OCI-LY7 (cell line): Measurements from ENCODE around the gene SVOPL. TPM values are rescaled to one million over a fixed set of nuclear protein-coding genes. Genes with fewer than 3 reads are reported as not detected.

ENCODE experiments used
- BruUV-seq: library from RNA; stranded (reverse); fragments of 400-500 nt; replicated peaks from 2 replicates; lab custom pipeline; 2021; lab: Mats Ljungman, UMichigan
- CTCF ChIA-PET: fragments of 300-600 bp; sonication (Branson Sonifier 250); formaldehyde crosslinking; loops from one replicate; lab custom pipeline; 2022; ENCODE audit warnings: antibody characterized with exemption; ENCODE audit not compliant: unreplicated experiment; lab: Charles Lee
- POLR2A ChIA-PET: fragments of 300-600 bp; sonication (Branson Sonifier 250); formaldehyde crosslinking; loops from one replicate; lab custom pipeline; 2022; ENCODE audit warnings: antibody characterized with exemption; lab: Charles Lee
- DNase-seq: peaks from one replicate; pipeline ENCODE4 v3.0.0-alpha.2; 2015; ENCODE audit warnings: low spot score
- H2AFZ ChIP-seq: fragments of 200-600 bp; sonication (generic), shearing (Covaris generic); 2 replicates; pipeline ENCODE4 v1.6.1; 2014; ENCODE audit warnings: mild to moderate bottlenecking, antibody characterized with exemption, low read length, moderate library complexity
- H3K27ac ChIP-seq: fragments of 200-600 bp; sonication (generic); 2 replicates; pipeline ENCODE4 v1.5.1; 2014; ENCODE audit warnings: mixed run types, low read depth, mild to moderate bottlenecking, moderate library complexity, low read length, inconsistent platforms; ENCODE audit not compliant: poor library complexity, severe bottlenecking
- H3K36me3 ChIP-seq: fragments of 200-600 bp; sonication (generic); 2 replicates; pipeline ENCODE4 v1.6.1; 2014; ENCODE audit warnings: mild to moderate bottlenecking, antibody characterized with exemption, low read length, moderate library complexity, mixed read lengths; ENCODE audit not compliant: insufficient read depth
- H3K4me1 ChIP-seq: fragments of 200-600 bp; sonication (generic); 2 replicates; pipeline ENCODE4 v1.5.1; 2014; ENCODE audit warnings: mild to moderate bottlenecking, low read length; ENCODE audit not compliant: insufficient read depth, poor library complexity, severe bottlenecking
- H3K4me2 ChIP-seq: fragments of 200-600 bp; sonication (generic); 2 replicates; pipeline ENCODE4 v1.6.1; 2014; ENCODE audit warnings: mild to moderate bottlenecking, low read length
- H3K4me3 ChIP-seq: fragments of 200-600 bp; sonication (generic); 2 replicates; pipeline ENCODE4 v1.5.1; 2014; ENCODE audit warnings: mild to moderate bottlenecking, low read depth, low read length; ENCODE audit not compliant: poor library complexity, severe bottlenecking
- H3K79me2 ChIP-seq: fragments of 200-600 bp; sonication (generic); 2 replicates; pipeline ENCODE4 v1.6.1; 2016; ENCODE audit warnings: low read depth, mild to moderate bottlenecking, low read length, moderate library complexity, mixed read lengths; ENCODE audit not compliant: insufficient read depth
- H3K9me2 ChIP-seq: fragments of 200-600 bp; sonication (generic); 2 replicates; pipeline ENCODE4 v1.6.1; 2016; ENCODE audit warnings: mild to moderate bottlenecking, low read length, mixed read lengths; ENCODE audit not compliant: insufficient read depth
- H3K9me3 ChIP-seq: fragments of 200-600 bp; sonication (generic); 2 replicates; pipeline ENCODE4 v1.6.1; 2014; ENCODE audit warnings: mild to moderate bottlenecking, mixed run types, low read length, mixed read lengths
- H4K20me1 ChIP-seq: fragments of 200-600 bp; sonication (generic); 2 replicates; pipeline ENCODE4 v1.6.1; 2014; ENCODE audit warnings: mild to moderate bottlenecking, antibody characterized with exemption, low read length, moderate library complexity, mixed read lengths; ENCODE audit not compliant: insufficient read depth
- EZH2phosphoT487 ChIP-seq: fragments of 200-600 bp; sonication (generic); IDR thresholded peaks from 2 replicates; pipeline ENCODE4 v1.6.1; 2018; ENCODE audit warnings: low read depth, borderline replicate concordance, mild to moderate bottlenecking, mixed run types, antibody characterized with exemption, low read length, moderate library complexity, mixed read lengths
- intact Hi-C: fragments of 100-400 bp; cut with micrococcal nuclease; formaldehyde crosslinking; loops from one replicate; pipeline ENCODE4 v1.10.0; 2022; ENCODE audit not compliant: unreplicated experiment
- total RNA-seq, 2 experiments: library from RNA; depleted of rRNA in 1 of 2; stranded (reverse); fragments of >200 nt in 1 of 2; shearing (Covaris generic) in 1 of 2; gene quantifications; 2 replicates each; pipeline ENCODE4 v1.2.3, GENCODE V29; 2014 to 2022
- TF ChIP-seq, protein P1 (sequence below): fragments of 200-600 bp; sonication (generic); conservative IDR thresholded peaks from 2 replicates; pipeline ENCODE4 v1.5.1; 2014; ENCODE audit warnings: mild to moderate bottlenecking, antibody characterized with exemption, low read length, moderate library complexity, mixed read lengths

The SVOPL gene
- total RNA-seq, 2 experiments from 2014 or later: not detected

DNA sequence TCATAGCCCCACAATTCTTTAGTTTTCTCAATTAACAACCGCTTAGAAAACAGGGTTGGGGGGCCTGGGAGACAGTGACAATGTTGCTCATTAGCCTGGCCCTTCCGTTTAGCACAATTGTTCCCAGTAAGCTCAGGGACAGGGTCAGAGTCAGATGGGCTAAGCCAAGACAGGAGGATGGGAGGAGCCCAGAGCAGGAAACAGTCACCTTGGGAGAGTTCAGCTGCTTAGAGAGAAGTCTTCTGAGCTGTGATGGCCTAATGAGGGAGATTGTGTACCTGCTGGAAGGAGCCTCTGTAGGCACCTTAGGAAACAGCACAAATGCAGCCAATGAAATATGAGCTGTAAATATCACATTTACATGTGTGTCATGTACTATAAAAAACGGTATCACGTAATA is 35.9 kb downstream of the SVOPL start:
- Histone ChIP-seq H3K79me2 (no peaks in the 10 kb centered on the region), H2AFZ (no peak overlapping the region), H3K9me2 (no peaks in the 10 kb centered on the region), H3K36me3 (no peaks in the 10 kb centered on the region), H3K4me2 (no peak overlapping the region), H3K27ac (no peak overlapping the region), H3K4me3 (no peak overlapping the region), H3K4me1 (no peaks in the 10 kb centered on the region), H3K9me3 (no peaks in the 10 kb centered on the region), H4K20me1 (no peaks in the 10 kb centered on the region)
- TF ChIP-seq, protein P1, sequence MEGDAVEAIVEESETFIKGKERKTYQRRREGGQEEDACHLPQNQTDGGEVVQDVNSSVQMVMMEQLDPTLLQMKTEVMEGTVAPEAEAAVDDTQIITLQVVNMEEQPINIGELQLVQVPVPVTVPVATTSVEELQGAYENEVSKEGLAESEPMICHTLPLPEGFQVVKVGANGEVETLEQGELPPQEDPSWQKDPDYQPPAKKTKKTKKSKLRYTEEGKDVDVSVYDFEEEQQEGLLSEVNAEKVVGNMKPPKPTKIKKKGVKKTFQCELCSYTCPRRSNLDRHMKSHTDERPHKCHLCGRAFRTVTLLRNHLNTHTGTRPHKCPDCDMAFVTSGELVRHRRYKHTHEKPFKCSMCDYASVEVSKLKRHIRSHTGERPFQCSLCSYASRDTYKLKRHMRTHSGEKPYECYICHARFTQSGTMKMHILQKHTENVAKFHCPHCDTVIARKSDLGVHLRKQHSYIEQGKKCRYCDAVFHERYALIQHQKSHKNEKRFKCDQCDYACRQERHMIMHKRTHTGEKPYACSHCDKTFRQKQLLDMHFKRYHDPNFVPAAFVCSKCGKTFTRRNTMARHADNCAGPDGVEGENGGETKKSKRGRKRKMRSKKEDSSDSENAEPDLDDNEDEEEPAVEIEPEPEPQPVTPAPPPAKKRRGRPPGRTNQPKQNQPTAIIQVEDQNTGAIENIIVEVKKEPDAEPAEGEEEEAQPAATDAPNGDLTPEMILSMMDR: no peak
- no peak for TF ChIP-seq EZH2phosphoT487
- BruUV-seq: no TSS peak
- ChIA-PET POLR2A (interaction anchor here (0.5 kb wide), 1 partner anchor 231 kb away, joined by 5 read pairs; no protein-coding TSS in a partner anchor), CTCF (no interaction called here)
- intact Hi-C loops: no loop called here
- DNase-seq: no peak

DNA sequence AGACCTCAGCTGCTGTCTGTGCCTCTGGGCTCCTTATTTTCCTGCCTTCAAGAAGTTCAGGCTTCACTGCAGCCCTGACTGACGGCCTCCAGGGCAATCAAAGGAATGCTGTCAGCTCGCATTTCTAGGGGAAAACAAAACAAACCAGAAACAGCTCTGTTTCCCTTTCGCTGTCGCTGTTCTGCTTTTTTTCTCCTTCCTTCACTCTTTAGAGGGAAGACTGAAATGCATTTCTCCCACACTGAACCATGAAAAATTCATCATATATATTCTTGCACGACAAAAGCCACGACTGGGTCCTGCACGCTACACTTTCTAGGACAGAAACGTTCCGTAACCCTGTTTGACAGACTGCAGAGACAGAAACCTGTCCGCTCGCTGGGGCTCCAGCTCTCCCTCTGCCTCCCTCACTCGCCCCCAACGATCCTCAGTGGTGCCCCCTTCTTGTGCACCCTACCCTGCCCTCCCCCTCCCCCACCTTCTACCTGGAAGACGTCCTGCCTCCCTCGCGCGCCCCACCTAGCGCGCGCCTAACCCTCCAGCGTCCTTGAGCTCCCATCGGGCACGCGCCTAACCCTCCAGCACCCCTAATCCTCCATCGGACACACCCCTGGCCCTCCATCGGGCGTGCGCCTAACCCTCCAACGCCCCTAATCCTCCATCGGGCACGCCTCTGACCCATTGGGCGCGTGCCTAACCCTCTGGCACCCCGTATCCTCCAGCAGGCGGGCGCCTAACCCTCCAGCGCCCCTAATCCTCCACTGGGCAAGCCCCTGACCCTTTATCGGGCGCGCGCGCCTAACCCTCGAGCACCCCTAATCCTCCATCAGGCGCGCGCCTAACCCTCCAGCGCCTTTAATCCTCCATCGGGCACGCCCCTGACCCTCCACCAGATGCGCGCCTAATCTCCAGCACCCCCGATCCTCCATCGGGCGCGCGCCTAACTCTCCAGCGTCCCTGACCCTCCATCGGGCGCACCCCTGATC is 37.1 kb downstream of the SVOPL start:
- H3K9me3 ChIP-seq: no peaks in the 10 kb centered on the region

More for the DNA sequence above, 37.1 kb downstream of the SVOPL start:
- TF ChIP-seq EZH2phosphoT487: no peak
- TF ChIP-seq, protein P1: no peak
- DNase-seq: no peak
- BruUV-seq: no TSS peak
- H3K27ac ChIP-seq: no peak overlapping the region
- no peak overlapping the region for H2AFZ ChIP-seq
- no peaks in the 10 kb centered on the region for H4K20me1 ChIP-seq
- no peak overlapping the region for H3K4me3 ChIP-seq
- ChIA-PET CTCF (no interaction called here), POLR2A (no interaction called here)
- intact Hi-C loops: no loop called here
- no peaks in the 10 kb centered on the region for H3K4me1 ChIP-seq
- H3K4me2 ChIP-seq: no peak overlapping the region
- no peaks in the 10 kb centered on the region for H3K36me3 ChIP-seq
- no peaks in the 10 kb centered on the region for H3K79me2 ChIP-seq
- no peaks in the 10 kb centered on the region for H3K9me2 ChIP-seq
